ENCODE results near the gene TUBB1. TPM values are rescaled to one million over a fixed set of nuclear protein-coding genes. Genes with fewer than 3 reads are reported as not detected.

TUBB1 gene
- total and polyA plus RNA-seq, 2 of the 13 experiments (the other 11 are each of a cell fraction or from before 2014, with no cell fraction given), result 0.11 to 57.6 TPM

GRCh38 chr20:59047938-59048680 is 28.9 kb downstream of the TUBB1 start:
- FAIRE-seq, result peak; percentile 60
- TF ChIP-seq ARID5B (CRISPR knock-in tag; IDR thresholded peaks at IDR 0.05) (peak; percentile 42), TP53 (CRISPR knock-in tag; conservative IDR thresholded peaks at IDR 0.05) (no peak), HINFP (CRISPR knock-in tag; IDR thresholded peaks at IDR 0.05; ENCODE audit: low read depth) (no peak), TCF7 (IDR thresholded peaks at IDR 0.05; ENCODE audit: low read depth) (peak; percentile 53), ZNF281 (CRISPR knock-in tag; IDR thresholded peaks at IDR 0.05; ENCODE audit: borderline replicate concordance) (0 out of 2 replicates have a peak, but pooled peaks have one; percentile 15), SALL1 (CRISPR knock-in tag; IDR thresholded peaks at IDR 0.05) (peak; percentile 22; the same call in 1 of the 2 replicates), FOXP1 (IDR thresholded peaks at IDR 0.05) (no peak), FOXP1 (CRISPR knock-in tag; IDR thresholded peaks at IDR 0.05) (0 out of 2 replicates have a peak, but pooled peaks have one; percentile 6), HES4 (CRISPR knock-in tag; IDR thresholded peaks at IDR 0.05; ENCODE audit: borderline replicate concordance) (no peak), ZNF792 (CRISPR knock-in tag; IDR thresholded peaks at IDR 0.05) (no peak), ZNF850 (CRISPR knock-in tag; conservative IDR thresholded peaks at IDR 0.05) (no peak), ZFP37 (CRISPR knock-in tag; IDR thresholded peaks at IDR 0.05; ENCODE audit: borderline replicate concordance) (no peak), ZNF414 (CRISPR knock-in tag; IDR thresholded peaks at IDR 0.05) (no peak), RXRB (CRISPR knock-in tag; IDR thresholded peaks at IDR 0.05; ENCODE audit: borderline replicate concordance) (no peak), YEATS4 (CRISPR knock-in tag; IDR thresholded peaks at IDR 0.05; ENCODE audit: borderline replicate concordance) (no peak), KLF9 (CRISPR knock-in tag; IDR thresholded peaks at IDR 0.05; ENCODE audit: low read depth) (no peak)

More at GRCh38 chr20:59047938-59048680, 28.9 kb downstream of the TUBB1 start:
- no peaks in the 10 kb centered on the region for H3K9me3 ChIP-seq (ENCODE audit: low read length)
- H3K27ac ChIP-seq (ENCODE audit: extremely low read length, insufficient read depth, low read length), result no peak overlapping the region
- ChIA-PET CTCF (ENCODE audit: low intra/inter-chr PET ratio, low total read pairs) (no interaction called here), POLR2A (interaction anchor here (1.2 kb wide), 1 partner anchor 16 kb away, joined by 5 read pairs; the partner anchor contains the start of gene ATP5F1E)
- 0% methylated on average over 5 of the region's 5 CpGs for WGBS (ENCODE audit: low lambda C conversion rate)
- no peaks in the 10 kb centered on the region for H4K20me1 ChIP-seq (ENCODE audit: insufficient read depth, low read length)
- peak overlapping the region; percentile 45 for H3K4me2 ChIP-seq (ENCODE audit: low read depth, low read length)
- intact Hi-C loops (cut with micrococcal nuclease; ENCODE audit: unreplicated experiment) (no loop called here), in situ Hi-C loops (cut with HindIII; ENCODE audit: extremely low pct_ligation_motif_present, low pct_unique_long_range_greater_than_20kb) (no loop called here)
- DNase-seq (ENCODE audit: low spot score) (peak; percentile 67), ATAC-seq (peak; percentile 74)
- H2AFZ ChIP-seq (ENCODE audit: low read length), result no peak overlapping the region
- no peak overlapping the region for H3K4me3 ChIP-seq (replicated peaks in 1 of 3; ENCODE audit: insufficient read depth in 1 of 3, low read depth in 2 of 3, low read length in 3 of 3)
- H3K36me3 ChIP-seq (replicated peaks in 1 of 2; ENCODE audit: control insufficient read depth in 1 of 2, insufficient read depth in 2 of 2, low read length in 2 of 2), result no peaks in the 10 kb centered on the region
- BruUV-seq (replicated peaks), result no TSS peak
- peaks cover 18% of the 10 kb centered on the region for H3K4me1 ChIP-seq (ENCODE audit: insufficient read depth, low read length)
- peaks cover 2 to 3% of the 10 kb centered on the region in 2 experiments; a peak in 2 of 5 replicates for H3K27me3 ChIP-seq (ENCODE audit: control insufficient read depth in 1 of 2, insufficient read depth in 2 of 2, low read length in 2 of 2)
- H3K9ac ChIP-seq (ENCODE audit: insufficient read depth, low read depth, low read length), result no peak overlapping the region
- H3K79me2 ChIP-seq (ENCODE audit: insufficient read depth, low read length), result no peaks in the 10 kb centered on the region
